Suppressor macrophage treated with lipopolysaccharide for 4 hours (primary cell): ENCODE data around the gene CDH23.

Experiments used
- DNase-seq: peaks from one replicate; pipeline ENCODE4 v3.0.0-alpha.2; 2020

Gene CDH23

DNA sequence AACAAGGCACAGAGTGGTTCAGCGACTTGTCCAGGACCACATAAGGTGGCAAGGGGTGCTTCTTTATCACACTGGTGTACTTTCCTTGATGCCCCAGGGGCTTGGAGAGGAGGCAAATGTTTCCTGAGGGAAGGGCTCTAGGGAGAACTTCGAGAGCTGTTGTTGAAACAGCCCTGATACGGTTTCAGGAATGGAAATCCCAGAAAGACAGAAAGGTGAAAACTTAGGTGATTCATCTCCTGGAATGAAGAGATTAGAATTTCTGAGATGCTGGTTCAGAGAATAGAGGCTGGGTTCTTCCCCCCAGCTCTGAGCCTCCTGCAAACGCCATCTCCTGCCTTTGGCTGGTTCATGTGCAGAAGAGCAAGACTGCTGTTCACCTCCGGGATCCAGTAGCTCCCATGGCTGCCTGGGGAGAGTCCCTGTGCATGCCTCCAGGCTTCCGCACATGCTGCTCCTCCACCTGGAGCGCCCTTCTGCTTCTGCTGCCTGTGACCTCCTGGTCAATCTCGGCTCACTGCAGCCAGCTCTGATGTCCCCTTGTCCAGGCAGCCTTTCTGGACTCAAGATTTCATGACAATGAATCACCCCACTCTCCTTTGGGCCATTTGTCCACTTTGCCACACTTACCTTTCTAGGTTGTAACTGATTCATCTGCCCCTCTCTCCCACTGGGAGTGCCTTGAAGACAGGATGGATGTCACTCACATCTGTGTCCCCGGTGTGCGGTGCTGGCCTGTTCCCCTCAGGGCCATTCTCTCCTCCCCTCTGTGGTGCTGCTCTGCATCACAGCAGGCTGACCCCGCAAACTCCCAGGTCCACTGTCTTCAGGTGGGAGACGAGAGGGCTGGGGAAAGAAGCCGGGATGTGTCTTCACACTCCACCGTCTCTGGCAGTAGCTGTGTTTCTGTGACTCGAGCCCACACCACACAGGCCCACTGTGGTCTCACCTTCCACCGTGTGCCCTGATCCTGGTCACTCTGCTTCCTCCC is 3.6 kb upstream of the CDH23 start:
- no peak for DNase-seq

DNA sequence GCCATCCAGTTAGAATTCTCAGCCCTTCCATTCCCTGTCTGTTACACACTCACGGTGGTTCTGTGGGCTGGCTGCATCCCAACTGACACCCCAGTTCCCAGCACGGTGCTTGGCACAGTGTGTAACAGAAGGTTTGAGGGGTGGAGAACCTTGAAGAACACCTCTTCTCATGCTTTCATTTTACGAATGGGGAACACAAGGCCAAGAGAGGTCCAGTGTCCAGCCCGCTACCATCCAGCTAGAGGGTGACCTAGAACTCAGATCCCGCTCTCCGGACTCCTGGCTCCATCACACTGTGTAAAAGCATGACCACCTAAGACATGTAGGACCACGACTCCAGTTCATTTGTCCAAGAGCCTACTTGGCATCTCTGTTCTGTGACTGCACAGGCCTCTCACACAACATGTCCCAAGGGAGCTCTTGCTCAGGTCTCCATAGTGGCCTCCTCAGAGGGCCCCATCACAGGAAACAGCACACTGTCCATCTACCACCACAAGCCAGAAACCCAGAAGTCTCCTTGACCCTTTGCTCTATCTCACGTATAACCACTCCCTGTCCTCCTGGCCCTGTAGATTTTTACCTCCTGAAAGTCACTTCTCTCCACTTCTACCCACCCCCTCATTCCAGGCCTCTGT is 2.8 kb upstream of the CDH23 start:
- DNase-seq, result no peak

DNA sequence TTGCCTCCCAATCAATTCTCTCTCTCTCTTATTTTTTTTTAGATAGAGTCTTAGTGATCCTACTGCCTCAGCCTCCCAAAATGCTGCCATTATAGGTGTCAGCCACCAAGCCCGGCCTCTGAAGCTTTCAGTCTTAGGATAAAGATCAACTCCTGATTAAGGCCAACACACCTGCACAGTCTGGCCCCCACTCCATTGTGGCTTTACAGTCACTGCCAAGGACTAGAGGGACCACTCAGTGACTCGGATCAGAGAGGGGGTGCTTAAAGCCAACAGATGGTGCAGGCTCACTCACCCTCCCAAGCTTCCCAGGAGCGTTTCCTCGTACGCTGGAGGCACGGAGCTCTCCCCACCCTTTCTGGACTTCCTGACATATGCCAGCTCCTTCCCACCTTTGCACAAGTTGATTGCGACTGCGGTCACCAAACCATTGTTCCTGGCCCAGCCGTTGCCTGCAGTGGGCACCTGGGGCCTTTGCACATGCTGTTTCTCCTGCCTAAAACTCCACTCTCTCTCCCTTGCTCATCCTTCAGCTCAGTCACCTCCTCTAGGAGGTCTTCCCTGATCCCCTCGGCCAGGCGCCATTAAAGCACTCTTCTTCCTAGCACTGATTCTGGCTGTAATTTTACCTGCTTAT is 1.7 kb upstream of the CDH23 start:
- DNase-seq, result no peak

DNA sequence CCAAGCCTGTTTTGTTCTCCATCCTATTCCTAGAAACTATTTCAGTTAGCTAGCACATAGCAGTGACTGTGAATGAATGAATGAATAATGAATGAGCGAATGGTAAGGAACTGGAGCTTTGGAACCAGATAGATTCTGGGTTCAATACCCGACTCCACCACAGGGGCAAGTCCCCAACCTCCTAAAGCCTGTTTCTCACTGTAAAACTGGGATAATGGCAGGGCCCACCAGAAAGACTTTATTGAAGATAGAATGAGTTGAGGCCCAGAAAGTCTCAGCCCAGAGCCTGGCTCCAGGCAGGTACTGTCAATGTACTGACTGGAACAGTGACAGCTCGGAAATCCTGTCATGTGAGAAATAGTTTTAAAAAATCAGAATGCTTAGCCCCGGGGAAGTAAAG is 1.1 kb upstream of the CDH23 start:
- no peak for DNase-seq

DNA sequence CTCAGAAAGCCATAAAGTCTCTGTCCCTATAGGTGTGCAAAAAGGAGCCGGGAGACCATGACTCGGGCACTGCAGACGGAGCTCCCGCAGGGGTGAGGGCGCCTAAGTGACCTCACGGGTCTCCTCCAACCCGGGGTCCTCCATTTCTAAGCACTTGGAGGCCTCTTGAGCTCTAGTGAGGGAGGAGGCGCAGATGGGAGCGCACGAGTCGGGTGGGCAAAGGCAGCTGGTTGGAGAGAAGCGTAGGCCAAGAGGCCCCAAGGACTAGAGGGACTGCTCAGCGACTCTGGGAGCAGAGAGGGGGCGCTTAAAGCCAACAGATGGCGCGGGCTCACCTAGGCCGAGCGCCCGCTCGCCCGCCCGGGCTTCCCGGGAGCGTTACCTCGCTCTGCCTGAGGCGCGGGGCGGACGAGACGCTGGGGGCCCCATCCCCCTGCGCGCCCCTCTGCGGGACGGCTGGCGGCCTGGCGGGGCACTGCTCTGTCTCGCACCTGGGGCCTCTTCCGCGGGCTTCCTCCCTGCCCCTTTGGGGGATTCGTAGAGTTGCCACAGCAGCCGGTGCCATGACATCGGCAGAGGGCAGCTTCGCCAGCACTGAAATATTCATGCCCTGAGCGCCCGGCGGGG is 523 bp upstream of the CDH23 start:
- DNase-seq, result no peak

DNA sequence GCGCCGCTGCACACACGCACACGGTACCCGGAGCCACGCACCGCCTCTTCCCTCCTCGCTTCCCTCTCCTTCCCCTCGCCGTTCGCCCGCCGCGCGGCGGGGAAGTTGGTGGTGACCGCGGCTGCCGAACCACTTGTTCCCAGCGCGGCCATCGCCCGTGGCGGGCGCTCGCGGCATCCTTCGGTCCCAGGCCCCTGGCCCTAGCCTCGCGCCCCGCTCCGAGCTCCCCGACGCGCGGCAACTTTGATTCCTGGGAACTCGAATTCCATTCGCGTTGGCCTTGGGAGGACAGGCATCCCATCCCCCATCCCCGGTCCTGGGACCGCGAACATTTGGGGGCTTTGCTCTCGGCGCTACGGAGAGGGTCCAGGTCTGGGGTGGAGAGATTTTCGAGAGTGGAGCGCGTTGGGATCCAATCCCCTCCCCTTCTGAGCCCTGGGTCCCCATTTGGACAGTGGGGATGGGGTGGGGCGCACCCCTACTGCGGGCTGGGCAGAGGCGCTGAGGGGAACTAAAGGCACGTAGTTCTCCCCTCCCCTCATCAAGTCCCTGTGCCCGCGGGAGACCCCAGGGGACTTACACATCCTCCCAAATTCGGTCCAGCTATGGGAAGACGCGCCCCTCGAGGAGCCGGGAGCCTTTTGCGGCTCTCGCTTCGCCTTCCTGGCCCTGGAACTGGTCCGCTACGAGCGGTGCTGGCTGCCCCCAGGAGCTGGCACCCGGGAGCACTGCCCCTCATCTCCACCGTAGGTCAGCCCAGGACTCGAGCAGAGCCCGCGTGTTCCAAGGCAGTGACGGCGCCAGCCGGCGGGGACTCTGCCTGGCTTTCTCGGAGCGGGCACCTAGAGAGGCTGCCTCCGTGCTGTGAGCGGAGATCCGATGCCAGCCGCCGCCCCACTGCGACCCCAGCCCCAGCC is 834 bp downstream of the CDH23 start:
- DNase-seq, result peak; percentile 55

DNA sequence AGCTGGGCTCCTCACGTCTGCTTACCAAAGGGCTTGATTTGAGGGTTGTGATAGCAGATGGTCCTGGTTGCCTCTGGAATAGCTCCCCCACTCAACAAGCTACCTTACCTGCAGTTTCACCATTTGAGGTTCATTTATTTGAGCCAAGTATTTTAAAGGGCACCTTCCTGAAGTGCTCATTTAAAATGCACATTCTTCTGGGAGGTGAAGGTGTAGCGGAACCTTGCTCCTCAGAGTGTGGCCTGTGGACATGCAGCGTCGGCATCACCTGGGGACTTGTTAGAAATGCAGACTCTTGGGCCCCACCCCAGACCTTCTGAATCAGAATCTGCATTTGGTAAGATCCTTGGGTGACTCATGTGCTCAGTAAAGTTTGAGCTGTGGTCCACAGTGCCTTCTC is 2.3 kb downstream of the CDH23 start:
- DNase-seq, result peak; percentile 46

DNA sequence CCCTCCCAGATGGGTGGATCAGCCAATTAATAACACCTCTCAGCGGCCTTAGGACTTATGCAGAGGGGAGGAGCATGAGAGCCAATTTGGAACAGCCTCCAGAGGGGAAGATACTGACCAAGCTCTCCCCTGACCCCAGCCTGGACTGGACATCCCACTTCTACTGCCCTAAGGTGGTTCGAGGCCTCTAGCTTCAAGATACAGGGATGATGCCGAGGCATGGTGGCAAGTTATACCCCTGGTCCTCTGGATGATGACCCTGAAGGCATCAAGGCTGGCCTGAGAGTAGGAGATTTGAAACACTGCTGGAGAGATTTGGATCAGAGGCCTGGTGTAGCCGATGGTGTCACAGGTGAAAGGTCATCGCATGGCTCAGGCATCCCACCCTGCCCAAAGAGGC is 3.2 kb downstream of the CDH23 start:
- DNase-seq, result no peak

DNA sequence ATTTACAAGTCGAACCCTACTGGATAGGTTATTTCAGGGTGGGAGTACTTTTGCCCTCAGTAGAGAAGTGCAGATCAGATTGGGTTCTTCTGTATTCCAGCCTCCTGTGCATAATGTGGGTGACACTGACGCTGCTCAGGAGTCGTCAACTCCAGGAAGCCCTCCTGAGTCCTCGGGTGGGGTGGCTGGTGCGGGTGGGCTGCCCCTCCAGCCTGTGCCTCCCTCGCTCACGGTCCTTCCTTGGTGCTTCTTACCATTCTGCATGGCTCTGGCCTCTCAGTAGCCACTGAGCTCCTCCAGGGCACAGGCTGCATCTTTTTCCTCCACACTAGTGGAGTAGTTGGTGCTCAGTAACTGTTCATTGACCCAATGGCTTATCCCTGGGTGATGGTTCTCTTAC is 4.3 kb downstream of the CDH23 start:
- DNase-seq, result no peak

DNA sequence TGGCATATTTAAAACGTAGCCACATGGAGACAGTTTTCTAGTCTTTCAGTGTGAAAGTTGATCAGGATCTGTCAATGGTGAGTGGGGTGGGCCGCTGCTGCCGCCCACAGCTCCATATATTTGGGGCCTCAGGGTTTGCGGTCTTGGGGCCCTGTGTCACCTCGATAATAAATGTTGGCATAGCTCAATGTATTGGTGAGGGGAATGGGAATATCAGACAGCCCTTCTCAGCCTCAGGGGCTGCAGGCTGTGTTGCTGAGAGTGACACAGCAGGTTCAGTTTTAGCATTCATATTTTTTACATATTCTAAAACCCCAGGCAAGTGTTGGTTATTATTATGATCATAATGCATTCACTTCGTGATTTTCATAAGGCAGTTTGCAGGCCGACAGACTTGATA is 5.3 kb downstream of the CDH23 start:
- no peak for DNase-seq

DNA sequence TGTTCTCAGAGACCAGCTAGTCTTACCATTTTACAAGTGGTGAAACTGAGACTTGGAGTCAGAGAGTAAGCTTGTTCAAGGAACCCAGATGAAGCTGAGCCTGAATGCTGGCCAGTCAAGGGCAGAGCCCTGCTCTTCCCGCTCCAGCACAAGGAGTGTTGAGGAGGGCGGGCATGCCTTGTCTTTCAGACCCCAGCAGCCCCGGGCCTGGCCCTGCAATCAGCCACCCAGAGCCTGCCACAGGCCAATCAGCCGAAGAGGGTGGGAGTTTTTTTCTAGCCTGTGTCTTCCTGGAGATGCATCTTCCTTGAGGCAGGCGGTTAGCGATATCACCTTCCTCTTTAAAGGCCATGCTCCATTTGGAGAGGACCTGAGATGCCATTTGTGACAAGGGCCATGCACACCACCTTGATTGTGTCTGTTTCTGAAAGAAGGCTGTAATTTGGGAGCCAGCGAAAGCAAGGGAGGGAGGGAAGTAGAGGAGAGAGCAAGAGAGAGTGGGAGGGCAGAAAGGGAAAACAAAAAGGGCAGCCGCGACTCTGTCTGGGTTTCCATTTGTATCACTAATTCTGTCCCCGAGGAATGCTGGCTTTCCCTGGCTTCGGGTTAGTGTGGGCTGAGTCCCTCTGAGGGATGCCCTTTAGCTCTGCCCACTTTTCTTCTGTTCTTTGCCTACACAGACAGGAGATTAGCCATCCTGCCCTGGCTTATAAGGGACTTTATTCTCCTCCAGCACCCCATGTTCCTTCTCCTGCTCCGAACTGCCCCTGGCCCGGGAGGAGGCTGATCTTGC is 8.0 kb downstream of the CDH23 start:
- DNase-seq, result no peak

DNA sequence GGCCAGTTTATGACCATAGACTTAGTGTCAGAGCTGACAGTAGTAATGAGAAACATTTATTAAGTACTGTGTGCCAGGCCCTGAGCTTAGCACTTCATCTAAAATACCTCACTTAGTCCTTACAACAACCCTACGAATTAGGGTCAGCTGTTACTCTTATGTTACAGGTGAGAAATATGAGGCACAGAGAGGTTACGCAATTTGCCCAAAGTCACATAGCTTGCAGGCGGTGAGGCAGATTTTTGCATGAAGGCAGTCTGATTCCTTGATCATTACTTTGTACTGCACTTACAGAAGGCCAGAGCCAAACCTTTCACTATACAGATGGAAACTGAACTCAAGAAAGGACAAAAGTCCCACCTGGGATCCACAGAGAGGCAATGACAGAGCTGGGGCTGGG is 10.2 kb downstream of the CDH23 start:
- DNase-seq, result no peak

DNA sequence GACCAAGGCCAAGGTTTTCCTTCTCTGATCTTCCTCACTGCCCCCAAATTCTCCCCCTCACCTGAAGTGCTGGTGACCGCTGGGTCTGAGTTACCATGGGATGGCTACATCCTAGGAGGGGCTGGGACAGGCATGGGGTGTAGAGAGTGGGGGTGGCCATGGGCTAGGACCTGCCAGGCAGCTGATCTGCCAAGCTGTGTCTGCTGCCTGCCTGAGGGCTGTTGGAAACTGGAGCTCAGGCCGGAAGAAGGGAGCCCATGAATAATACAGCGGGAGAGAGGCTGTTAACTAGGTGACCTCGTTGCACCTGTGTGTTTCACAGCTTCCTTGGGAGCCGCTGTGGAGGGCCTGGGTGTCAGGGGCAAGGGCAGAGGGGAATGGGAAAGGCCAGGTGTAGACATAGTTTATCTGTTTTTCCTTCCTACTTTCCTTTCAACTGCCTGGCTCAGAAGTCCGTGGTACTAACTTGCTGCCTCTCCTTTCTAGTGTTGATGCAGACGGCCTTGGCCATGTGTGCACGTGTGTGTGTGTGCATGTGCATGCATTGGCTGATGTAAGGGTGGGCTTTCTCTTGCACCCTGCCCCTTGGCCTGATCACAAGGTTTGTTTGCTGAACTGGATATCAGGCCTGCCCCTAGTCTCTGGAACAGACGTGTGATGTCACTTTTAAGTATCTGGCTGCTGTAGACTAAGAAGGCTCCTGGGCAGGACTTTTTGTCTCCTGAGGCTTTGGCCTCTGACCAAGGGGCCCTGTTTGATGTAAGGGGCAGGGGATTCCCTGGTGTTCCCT is 11.9 kb downstream of the CDH23 start:
- no peak for DNase-seq

DNA sequence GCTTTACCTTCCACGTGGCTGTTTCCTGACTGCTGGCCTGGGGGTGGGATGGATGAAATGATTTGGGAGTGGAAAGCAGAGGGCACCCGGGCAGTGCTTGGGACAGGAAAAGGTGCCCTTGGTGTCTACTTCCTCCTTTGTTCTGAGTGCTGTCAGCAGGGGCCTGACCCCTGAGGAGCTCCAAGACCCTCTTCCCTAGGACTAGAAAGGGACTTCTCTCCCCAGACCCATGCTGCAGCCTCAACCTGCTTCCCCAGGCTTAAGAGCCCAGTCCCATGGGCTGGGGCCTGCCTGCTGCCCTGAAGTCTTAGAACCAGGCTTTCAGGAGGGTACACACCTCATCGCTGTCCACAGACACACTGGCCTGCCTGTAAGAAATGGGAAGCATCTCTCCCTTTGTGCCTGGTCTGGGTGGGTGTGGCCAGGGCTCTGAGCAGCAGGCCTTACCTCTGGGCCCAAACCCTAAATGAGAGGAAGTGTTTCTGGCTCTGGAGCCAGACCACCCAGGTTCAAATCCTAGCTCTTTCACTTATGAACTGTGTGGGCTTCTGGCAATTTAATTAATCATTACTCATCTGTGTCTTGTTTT is 12.9 kb downstream of the CDH23 start:
- no peak for DNase-seq

DNA sequence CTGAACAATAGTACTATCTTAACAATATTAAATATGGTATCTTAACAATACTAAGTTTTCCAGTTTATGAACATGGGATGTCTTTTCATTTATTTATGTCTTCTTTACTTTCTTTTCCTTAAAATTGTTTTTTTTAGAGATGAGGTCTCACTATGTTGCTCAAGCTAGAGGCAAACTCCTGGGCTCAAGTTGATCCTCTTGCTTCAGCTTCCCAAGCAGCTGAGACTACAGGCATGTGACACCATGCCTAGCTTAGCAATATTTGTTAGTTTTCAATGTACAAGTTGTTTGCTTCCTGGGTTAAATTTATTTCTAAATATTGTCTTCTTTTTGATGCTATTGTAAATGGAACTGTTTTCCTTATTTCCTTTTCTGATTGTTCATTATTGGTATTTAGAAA is 16.9 kb downstream of the CDH23 start:
- no peak for DNase-seq

DNA sequence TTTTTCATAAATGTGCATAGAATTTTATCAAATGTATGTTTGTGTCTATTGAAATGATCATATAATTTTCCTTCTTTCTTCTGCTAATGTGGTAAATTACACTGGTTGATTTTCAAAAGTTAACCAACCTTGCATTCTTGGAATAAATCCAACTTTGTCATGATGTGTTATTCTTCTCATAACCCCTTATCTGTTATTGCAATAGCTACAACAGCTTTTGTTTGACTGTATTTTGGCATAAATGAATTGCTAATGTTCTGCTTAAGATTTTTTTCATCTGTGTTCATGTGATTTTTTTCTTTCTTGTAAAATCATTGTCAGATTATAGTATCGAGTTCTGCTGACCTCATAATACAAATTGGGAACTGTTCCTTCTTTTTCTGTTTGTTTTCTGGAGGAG is 17.6 kb downstream of the CDH23 start:
- no peak for DNase-seq

DNA sequence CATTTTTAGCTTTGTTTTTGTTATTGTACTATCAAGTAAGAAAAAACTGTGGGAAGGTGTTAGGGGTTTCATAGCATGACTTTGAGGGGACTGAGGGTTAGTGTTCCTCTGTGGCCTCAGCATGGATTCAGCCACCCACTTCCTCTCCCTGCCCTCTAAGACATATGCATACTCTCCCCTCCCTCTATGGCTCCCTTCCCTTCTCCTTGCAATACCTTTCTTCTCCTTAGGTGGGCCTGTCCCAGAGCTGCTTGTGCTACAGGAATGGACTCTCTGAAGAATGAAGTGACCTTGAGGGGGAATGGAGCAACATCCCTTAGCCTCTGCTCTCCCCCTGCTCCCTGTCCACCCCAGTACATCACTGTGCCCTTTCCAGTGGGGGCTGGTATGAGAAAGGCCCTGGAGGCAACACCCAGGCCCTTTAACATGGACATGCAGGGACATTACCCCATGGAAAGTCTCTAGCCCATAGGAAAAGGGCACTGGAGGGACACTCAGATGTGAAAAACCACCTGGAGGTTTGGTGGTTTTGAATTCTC is 22.4 kb downstream of the CDH23 start:
- no peak for DNase-seq

DNA sequence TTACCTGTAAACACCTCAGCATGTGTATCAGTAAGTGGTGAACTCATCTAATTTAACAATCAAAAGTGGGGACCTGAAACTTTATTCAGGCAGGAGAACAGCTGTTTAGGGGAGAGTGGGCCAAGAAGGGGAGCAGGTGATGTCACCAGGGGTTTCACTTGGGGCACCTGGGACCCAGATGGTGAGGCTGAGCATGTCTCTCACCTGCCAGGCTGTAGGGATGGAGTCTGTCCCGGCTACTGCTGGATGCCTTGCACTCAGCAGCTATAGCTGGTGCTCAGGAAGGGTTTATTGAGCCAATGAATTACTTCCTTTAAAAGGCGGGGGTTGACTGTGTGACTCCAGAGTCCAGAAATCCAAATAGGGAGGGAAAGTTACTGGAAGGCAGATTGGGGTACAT is 23.0 kb downstream of the CDH23 start:
- no peak for DNase-seq

DNA sequence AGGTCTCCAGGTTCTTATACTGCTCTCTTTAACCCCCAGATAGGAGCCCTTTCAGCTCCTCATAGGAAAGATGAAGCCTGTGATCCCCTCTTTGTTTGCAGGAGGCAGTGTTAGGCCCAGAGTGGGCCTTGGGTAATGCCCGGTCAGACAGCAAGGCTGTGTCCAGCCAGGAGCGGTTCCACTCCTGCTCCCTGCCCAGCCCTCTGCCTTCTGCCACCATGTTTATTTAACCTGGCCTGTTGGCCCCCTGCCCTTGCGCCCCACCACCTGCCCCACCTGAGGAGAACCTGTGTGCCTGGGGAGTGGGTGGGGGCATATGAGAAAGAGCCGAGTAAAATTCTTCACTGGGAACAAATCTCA is 24.3 kb downstream of the CDH23 start:
- no peak for DNase-seq

DNA sequence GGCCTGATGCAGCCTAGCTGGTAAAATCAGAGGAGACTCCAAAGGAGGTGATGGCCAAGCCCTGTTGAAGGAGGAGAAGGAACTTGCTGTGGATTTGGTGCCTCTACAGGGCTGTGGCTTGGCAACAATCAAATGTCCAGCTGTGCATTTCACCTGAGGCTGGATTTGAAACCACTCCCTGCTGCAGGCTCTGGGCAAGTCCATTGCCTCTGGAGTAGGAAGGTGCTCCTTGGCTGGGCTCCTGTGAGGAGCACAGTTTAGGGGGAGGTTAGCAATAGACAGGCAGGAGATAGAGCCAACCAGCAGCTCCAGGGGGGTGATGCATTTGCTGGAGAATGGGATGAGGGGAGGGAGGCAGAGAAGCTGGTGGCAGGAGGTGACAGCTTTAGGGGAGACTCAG is 26.5 kb downstream of the CDH23 start:
- DNase-seq, result no peak
